Activated T-helper 9 cell treated with anti-CD3 and anti-CD28 coated beads, Interleukin-2, amount 50 U/mL, for 16 hours (primary cell): ENCODE measurements around the gene ULK4.
"Not testable (repeated sequence)": the region's sequence is repeated elsewhere in the genome, so short reads cannot be mapped to it uniquely, and the experiment has no call there.

Experiments
- DNase-seq: peaks from one replicate; pipeline ENCODE4 v3.0.0-alpha.2; 2020; ENCODE audit warnings: low read depth

ULK4 gene

GRCh38 chr3:41490360-41490759 is 471.5 kb downstream of the ULK4 start:
- DNase-seq = no peak

- no peak for DNase-seq
Observed at GRCh38 chr3:41489231-41489630, 472.7 kb downstream of the ULK4 start.

- DNase-seq = no peak
Observed at GRCh38 chr3:41488501-41488900, 473.4 kb downstream of the ULK4 start.

- DNase-seq = no peak
Observed at GRCh38 chr3:41485484-41485883, 476.4 kb downstream of the ULK4 start.

GRCh38 chr3:41482134-41482533 is 479.8 kb downstream of the ULK4 start:
- DNase-seq = no peak

- DNase-seq = no peak
Observed at GRCh38 chr3:41478278-41478677, 483.6 kb downstream of the ULK4 start.

- no peak for DNase-seq
Observed at GRCh38 chr3:41477399-41478014, 484.4 kb downstream of the ULK4 start.

- no peak for DNase-seq
Observed at GRCh38 chr3:41469083-41469482, 492.8 kb downstream of the ULK4 start.

- no peak for DNase-seq
Observed at GRCh38 chr3:41467481-41467880, 494.4 kb downstream of the ULK4 start.

GRCh38 chr3:41464858-41465257 is 497.0 kb downstream of the ULK4 start:
- DNase-seq = no peak

GRCh38 chr3:41464401-41464800 is 497.5 kb downstream of the ULK4 start:
- no peak for DNase-seq

GRCh38 chr3:41462103-41462691 is 499.7 kb downstream of the ULK4 start:
- DNase-seq = no peak

GRCh38 chr3:41460736-41461135 is 501.2 kb downstream of the ULK4 start:
- DNase-seq = no peak

GRCh38 chr3:41457176-41457575 is 504.7 kb downstream of the ULK4 start:
- no peak for DNase-seq

GRCh38 chr3:41456162-41456561 is 505.7 kb downstream of the ULK4 start:
- no peak for DNase-seq

GRCh38 chr3:41453618-41454017 is 508.3 kb downstream of the ULK4 start:
- not testable (repeated sequence) for DNase-seq

- DNase-seq = no peak
Observed at GRCh38 chr3:41450416-41451231, 511.3 kb downstream of the ULK4 start.

GRCh38 chr3:41448396-41448795 is 513.5 kb downstream of the ULK4 start:
- no peak for DNase-seq

- no peak for DNase-seq
Observed at GRCh38 chr3:41447701-41448100, 514.2 kb downstream of the ULK4 start.

- DNase-seq = not testable (repeated sequence)
Observed at GRCh38 chr3:41446316-41446715, 515.6 kb downstream of the ULK4 start.

- DNase-seq = no peak
Observed at GRCh38 chr3:41441568-41441967, 520.3 kb downstream of the ULK4 start.

GRCh38 chr3:41441139-41441538 is 520.8 kb downstream of the ULK4 start:
- DNase-seq = no peak

GRCh38 chr3:41436983-41437382 is 524.9 kb downstream of the ULK4 start:
- DNase-seq = no peak
